T47D (cell line): ENCODE measurements around the gene METRNL.

Source experiments
- DNase-seq, 2 experiments: peaks; one replicate each; pipeline versions ENCODE4 v3.0.0 to v3.0.0-alpha.2; 2011 to 2012; ENCODE audit warnings: low read depth in 1 of 2, low spot score in 1 of 2
- JUND ChIP-seq: IDR thresholded peaks from 2 replicates; pipeline ENCODE4 v1.6.1; 2012; ENCODE audit warnings: low read depth
- in situ Hi-C: cut with HindIII; loops from 2 replicates; pipeline ENCODE4 v1.10.0; 2016; ENCODE audit warnings: low sequenced_read_pairs, low pct_unique_long_range_greater_than_20kb

Gene METRNL

DNA sequence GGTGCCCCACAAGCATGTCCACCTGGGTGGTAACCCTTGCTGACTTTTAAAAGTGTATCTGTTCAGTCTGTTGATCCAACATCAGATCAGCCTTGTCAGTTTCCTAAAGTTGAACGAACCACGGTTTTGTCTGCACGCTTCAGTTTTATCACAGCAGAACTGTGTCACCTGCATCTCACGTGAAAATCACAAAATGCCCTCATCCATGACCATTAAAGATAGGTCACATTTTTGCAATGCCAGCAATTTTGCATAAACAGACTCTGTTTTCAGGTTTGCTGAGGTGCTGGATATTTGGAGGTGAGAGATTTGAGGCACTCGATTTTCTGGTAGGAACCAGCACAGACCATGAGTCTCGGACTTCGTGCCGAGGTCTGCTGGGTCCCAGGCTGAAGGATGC lies 3.0 kb downstream of the METRNL start:
- DNase-seq = no peak
- no peak for TF ChIP-seq JUND
- in situ Hi-C loops = no loop called here

DNA sequence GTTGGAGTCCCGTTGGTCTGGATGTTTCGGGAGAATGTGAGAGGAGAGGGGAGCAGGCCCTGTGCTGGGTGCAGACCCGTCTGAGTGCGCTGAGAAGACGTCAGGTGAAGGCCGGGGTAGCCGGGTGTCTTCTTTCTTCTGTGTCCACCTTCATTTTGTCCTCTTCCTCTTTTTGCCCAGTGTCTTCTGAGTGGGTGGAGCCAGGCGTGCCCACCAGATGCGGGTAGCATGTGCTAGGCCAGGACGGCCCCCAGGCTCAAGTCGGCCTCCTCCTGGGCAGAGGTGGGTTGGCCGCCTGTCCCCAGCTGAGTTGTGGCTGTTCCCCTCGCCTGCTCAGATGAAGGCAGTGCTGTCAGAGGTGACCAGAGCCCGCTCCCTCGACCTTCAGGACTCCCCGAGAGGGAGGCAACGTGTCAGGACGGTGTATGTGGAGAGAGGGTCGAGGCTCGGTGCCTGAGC lies 3.5 kb downstream of the METRNL start:
- DNase-seq = no peak
- no peak for TF ChIP-seq JUND
- in situ Hi-C loops = no loop called here

DNA sequence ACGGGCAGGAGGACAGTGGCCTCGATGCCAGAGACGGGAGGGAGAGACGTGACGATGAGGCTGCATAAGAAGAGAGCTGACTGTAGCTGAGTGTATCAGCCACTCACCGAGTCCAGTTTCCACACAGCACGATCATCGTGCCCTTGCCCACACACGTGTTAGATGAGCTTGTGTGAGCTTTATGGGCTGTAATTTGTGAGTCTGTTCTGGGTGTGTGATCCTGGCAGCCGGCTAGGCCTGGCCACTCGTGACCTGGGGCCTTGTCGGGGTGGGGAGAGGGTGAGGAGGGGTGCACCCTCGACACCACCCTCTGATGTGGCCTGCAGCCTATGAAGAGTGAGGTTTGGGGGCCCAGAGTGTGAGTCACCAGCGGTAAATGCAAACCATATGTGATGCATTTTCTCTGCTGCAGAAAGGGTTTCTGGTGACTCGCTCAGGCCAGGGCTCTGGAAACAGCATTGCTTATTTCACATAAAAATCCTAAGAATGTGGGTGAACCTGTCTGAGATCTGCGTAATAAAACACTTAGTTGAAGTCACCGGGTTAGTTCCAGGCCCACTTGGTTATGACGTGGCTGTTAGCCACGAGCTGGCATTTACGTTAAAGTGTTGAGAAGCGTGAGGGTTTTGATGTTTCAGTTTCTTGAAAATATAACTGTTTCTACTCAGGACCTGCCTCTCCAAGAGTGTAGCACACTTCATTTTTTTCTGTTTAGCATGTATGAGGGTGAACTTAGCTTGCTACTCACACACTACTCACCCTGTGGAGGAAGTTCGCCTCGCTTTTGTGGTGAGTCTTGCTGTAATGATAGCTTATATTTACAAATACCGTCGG lies 4.2 kb downstream of the METRNL start:
- DNase-seq = peak; percentile 89 to 94
- in situ Hi-C loops = no loop called here
- TF ChIP-seq JUND = no peak

DNA sequence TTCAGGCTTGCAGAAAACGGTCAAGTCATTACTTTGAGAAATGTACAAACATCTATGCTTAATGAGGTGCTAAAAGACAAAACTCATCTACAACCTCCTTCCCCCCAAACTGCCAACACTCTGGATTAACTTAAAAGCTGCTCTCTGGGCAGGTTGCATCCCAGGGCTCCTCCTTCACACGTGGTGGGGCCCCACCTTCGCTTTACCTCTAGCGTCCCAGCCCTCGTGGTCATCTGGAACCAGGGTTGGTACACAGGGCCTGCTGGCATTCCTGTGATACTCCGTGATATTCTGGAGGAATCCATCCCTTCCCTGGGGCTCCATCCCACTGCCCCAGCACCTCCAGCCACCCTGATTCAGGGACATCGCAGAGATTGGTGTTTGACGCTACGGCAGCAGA lies 4.8 kb downstream of the METRNL start:
- DNase-seq = no peak
- no peak for TF ChIP-seq JUND
- in situ Hi-C loops = no loop called here

DNA sequence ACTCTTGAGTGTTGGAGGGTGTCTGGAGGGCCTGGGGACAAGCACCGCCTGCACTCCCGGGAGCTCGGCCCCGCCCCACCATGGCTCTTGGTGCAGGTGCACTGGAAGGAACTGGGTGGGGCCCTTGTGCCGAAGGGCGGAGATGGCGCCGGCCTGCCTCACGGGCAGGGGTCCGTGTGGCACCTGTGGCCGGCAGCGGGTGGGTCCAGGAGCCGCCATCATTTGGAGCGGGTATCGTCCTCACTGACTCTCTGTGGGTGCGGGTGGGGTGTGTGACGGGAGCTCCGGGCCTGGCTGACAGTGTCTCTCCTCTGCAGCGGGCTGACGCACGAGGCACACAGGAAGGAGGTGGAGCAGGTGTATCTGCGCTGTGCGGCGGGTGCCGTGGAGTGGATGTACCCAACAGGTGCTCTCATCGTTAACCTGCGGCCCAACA lies 5.2 kb downstream of the METRNL start:
- no peak for DNase-seq
- in situ Hi-C loops = no loop called here
- TF ChIP-seq JUND = no peak

DNA sequence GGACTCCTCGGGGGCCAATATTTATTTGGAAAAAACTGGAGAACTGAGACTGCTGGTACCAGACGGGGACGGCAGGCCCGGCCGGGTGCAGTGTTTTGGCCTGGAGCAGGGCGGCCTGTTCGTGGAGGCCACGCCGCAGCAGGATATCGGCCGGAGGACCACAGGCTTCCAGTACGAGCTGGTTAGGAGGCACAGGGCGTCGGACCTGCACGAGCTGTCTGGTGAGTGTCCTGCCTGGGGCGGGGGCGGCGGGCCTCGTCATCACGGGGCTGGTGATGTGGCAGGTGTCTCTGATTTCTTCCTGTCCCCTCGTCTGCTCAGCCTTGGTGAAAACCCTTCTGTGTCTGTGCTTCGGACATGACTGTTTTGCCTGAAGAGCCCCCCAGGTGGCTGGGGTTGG lies 5.7 kb downstream of the METRNL start:
- DNase-seq = no peak
- TF ChIP-seq JUND = no peak
- in situ Hi-C loops = no loop called here

DNA sequence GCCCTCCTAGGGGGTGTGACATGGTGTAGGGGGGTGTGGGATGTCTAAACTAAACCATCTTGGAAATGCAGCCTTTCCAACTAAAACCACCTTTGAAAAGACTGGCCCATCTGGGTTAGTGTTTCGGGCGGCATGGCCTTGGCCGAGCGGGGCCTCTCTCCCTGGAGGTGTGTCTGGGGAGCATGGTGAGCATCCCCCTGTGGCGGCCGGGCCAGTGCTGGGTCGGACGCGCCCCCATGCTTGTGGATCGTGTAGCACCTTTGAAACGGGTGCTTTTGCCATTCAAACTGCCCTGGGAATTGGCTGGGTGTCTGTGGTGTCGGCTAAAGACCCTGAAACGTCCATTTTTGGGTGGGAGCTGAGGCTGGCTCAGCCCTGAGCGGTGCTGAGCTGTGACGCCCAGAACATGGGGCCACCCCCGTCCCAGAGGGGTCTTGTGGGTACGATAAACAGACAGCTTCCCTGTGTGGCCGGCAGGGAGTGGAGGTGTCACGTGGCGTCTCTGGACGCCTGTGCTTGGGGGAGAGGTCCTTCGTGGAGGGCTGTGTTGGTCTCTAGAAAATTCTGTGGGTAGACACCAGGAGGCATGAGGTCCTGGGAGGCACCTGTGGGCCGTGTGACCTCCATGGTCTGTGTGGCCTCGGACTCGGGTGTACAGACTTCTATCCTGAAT lies 6.3 kb downstream of the METRNL start:
- in situ Hi-C loops = no loop called here
- TF ChIP-seq JUND = no peak
- DNase-seq = no peak

DNA sequence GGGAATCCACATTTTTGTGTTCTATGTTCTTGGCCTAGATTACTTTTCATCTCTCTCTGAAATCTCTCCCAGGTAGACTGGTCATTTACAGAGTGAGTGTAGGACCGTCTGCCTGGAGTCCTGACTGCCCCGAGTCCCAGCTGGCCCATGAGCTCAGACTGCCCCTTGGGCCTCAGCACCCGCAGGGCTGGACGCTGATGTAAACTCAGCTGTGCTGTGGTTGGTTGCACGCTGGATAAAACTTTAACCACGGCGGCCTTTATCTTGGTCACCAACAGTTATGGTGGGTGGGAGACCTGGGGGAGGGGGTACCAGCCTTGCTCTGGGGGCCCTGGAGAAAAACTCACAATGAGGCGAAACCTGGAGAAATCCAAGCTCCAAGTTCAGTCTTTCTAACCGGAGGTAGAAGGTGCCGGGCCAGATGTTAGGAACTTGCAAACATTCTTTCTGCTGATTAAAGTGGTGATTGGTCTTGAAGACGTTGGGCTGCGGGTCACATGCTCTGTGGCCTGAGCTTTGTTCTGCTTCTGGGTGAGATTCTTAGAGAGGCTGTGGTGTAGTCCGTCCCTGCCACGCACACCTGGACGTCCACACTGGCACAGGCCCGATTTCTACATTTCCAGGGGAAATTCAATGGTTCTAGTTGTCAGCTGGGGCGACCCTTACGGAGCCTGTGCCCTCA lies 6.9 kb downstream of the METRNL start:
- in situ Hi-C loops = no loop called here
- DNase-seq = no peak

DNA sequence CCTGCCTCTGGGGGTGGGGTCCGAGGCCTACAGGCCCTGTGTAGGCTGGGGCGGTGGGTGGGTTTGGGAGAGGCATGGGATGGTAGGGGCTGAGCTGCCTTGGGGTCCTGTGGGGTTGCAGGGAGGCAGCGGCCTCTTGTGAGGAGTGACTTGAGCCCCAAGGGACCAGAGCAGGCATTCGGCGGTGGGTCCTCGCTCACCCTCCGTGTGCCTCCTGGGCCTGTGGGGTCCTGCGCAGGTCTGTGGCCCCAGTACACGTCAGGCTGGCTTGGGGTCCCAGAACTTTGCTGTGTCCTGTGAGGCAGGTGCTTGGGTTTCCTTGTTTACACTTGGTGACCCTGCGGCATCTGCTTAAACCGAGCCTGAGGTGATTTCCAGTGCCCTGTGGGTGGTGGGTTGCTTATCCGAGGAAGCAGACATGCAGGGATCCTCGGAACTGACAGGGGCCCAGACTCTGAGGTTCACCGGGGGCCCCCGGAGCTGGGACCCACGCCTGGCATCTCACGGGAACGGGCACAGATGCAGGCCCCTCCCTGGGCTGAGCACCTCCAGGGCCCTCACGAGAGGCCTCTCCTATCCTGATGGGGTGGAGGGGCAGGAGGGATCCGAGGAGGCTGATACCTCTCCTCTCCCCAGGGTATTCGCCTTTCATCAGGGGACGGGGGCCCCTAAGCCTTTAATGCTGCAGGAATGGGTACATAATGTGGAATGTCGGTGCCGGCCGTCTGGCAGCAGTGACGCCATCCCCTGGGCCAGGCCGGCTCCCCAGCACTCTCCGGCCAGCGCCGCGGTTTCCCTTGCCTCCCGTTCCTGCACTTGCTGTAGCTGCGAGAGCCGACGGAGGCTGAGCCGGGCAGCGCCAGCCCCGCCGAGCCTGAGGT lies 7.7 kb downstream of the METRNL start:
- TF ChIP-seq JUND = no peak
- in situ Hi-C loops = no loop called here
- DNase-seq = no peak

More for the DNA sequence above, 6.9 kb downstream of the METRNL start:
- TF ChIP-seq JUND = no peak

DNA sequence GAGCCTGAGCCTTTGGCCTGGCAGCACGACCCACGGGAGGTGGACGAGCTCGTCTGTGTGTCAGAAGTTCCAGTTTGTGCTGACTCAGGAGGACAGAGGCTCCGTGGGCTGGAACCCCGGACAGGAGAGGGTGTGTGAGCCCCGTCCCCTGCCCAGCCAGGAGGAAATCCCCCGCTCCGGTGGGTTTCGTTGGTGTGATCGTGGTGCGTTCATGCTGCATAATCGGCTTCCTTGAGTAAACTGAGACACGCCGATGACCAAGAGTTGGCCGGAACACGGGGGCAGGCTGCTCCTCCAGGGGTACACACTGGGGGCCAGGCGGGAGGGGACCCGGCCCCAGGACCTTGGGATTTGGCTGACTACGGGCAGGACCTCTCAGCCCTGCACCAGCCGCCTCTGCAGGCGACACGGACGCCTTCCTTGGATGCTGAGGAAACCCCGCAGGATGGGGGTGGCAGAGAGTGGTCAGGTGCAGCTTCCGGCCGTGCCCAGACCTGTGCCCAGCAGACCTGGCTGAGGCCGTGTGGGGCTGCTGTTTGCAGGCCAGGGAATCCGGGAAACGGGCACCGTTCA lies 8.5 kb downstream of the METRNL start:
- no peak for DNase-seq
- no peak for TF ChIP-seq JUND
- in situ Hi-C loops = no loop called here

DNA sequence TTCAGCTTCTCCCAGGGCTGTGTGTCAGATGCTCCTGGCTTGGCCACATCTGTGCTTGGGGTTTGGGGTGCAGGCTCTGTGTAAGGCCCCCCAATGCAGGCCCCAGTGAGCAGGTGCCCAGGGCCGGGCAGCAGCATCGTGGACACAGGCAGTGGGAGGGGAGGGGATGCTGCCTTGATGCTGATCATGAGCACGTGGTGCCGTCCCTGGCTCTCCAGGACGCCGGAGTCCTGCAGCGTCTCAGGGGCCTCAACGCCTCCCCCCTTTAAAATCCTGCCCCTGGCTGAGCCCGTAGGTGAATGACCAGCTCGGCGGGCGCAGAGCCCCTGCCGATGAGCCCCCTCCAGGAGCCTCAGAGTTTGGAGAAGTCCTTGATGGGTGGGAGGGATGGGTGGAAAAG lies 9.0 kb downstream of the METRNL start:
- no peak for TF ChIP-seq JUND
- DNase-seq = no peak
- in situ Hi-C loops = no loop called here

DNA sequence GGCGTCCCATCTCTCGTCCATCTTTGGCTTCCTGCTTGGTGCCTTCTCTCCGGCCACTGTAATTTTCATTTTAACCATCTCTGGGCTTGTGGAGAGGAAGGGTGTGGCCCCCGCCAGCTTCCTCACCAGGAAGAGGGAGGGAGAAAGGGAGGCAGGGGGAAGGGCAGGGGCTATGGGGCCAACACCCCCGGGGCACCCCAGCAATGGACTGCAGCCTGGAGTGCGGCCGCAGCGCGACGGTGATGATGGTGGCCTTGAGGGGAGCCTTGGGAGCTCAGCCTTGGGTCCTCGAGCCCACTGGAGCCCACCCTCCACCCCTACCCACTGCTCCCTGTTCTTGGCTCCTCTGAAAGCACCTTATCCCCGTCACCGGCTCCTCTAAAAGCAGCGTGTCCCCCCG lies 9.5 kb downstream of the METRNL start:
- TF ChIP-seq JUND = no peak
- in situ Hi-C loops = no loop called here
- DNase-seq = no peak
